ENCODE data around the gene PRICKLE2.

GRCh38 chr3:64130436-64130835, 94.8 kb downstream of the PRICKLE2 start:
- TF ChIP-seq CTCF (IDR thresholded peaks at IDR 0.05) (no peak), POLR2A (IDR thresholded peaks at IDR 0.05) (no peak)
